GM12873 (cell line): ENCODE data around the gene SMARCD2.

ENCODE experiments used
- CTCF ChIP-seq: IDR thresholded peaks from 2 replicates; pipeline ENCODE4 v1.5.1; 2012; ENCODE audit warnings: low read depth, mild to moderate bottlenecking, moderate library complexity, low read length, control low read depth; ENCODE audit not compliant: insufficient read depth; ENCODE audit errors: missing control alignments

SMARCD2 gene

GRCh38 chr17:63847525-63848249 lies 5.2 kb upstream of the SMARCD2 start:
- no peak for TF ChIP-seq CTCF

- TF ChIP-seq CTCF: no peak
Observed at GRCh38 chr17:63845509-63845908, 3.0 kb upstream of the SMARCD2 start.

GRCh38 chr17:63843910-63844677 lies 1.6 kb upstream of the SMARCD2 start:
- no peak for TF ChIP-seq CTCF

GRCh38 chr17:63842173-63842539 lies 329 bp downstream of the SMARCD2 start:
- no peak for TF ChIP-seq CTCF

- TF ChIP-seq CTCF: no peak
Observed at GRCh38 chr17:63841350-63842172, 924 bp downstream of the SMARCD2 start.

- no peak for TF ChIP-seq CTCF
Observed at GRCh38 chr17:63840591-63841349, 1.7 kb downstream of the SMARCD2 start.

GRCh38 chr17:63838631-63839171 lies 3.8 kb downstream of the SMARCD2 start:
- TF ChIP-seq CTCF: no peak
